ENCODE data around the gene CATSPERZ.
A peak's percentile ranks its signal among the peaks of the same experiment; 100 is the strongest.

The CATSPERZ gene

GRCh38 chr11:64340671-64341335 lies 40.6 kb downstream of the CATSPERZ start:
- peak; percentile 20 for TF ChIP-seq CTCF (IDR thresholded peaks at IDR 0.05; ENCODE audit: insufficient read depth, low read length, poor library complexity, severe bottlenecking)
- peak; percentile 81 for DNase-seq (ENCODE audit: extremely low read depth, insufficient read length)
- Histone ChIP-seq H3K27me3 (replicated peaks; ENCODE audit: control insufficient read depth, insufficient read depth, low read length) (no peaks in the 10 kb centered on the region), H3K4me3 (replicated peaks; ENCODE audit: low read depth, low read length) (peak overlapping the region; percentile 90), H3K36me3 (ENCODE audit: control insufficient read depth, insufficient read depth, low read length) (peaks cover 21% of the 10 kb centered on the region)

GRCh38 chr11:64341429-64341828 lies 41.3 kb downstream of the CATSPERZ start:
- no peak for TF ChIP-seq CTCF (IDR thresholded peaks at IDR 0.05; ENCODE audit: insufficient read depth, low read length, poor library complexity, severe bottlenecking)
- H3K4me3 ChIP-seq (replicated peaks; ENCODE audit: low read depth, low read length): peak overlapping the region; percentile 90; the same call in 1 of the 2 replicates
- no peak for DNase-seq (ENCODE audit: extremely low read depth, insufficient read length)
- no peaks in the 10 kb centered on the region for H3K27me3 ChIP-seq (replicated peaks; ENCODE audit: control insufficient read depth, insufficient read depth, low read length)
- H3K36me3 ChIP-seq (ENCODE audit: control insufficient read depth, insufficient read depth, low read length): peaks cover 23% of the 10 kb centered on the region

DNA sequence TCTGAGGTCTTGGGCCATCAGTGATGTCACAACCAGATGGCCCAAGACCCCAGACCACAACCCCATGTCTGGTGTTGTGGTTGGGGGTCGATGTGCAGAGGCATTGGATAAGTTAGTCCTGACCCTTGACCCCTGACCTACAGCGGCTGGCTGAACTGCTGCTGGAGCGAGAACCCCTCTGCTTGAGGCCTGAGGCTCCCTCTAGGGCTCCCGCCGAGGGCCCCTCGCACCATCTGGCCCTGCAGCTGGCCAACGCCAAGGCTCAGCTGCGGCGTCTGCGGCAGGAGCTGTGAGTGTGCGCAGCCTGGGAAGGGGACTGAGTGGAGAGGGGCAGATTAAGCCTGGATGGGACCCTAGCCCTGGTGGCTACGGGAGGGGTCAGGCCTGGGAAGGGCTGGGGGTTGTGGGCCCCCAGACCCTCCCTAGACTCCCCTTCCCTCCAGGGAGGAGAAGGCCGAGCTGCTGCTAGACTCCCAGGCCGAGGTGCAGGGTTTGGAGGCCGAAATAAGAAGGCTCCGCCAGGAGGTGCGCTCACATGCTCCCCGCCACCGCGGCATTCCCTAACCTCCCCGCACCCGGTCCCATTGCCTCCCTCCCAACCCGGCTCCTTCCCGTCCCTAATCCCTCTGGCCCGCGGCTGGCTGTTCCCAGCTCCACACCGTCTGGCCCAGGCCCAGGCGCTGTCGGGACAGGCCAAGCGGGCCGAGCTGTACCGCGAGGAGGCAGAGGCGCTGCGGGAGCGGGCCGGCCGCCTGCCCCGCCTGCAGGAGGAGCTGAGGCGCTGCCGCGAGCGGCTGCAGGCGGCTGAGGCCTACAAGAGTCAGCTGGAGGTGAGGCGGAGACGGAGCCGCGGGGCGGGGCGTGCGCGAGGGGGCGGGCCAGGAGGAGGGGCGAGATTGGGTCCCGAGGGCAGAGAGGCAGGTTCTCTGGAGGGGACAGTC lies 42.0 kb downstream of the CATSPERZ start:
- Histone ChIP-seq H3K36me3 (ENCODE audit: control insufficient read depth, insufficient read depth, low read length) (peaks cover 25% of the 10 kb centered on the region), H3K27me3 (replicated peaks; ENCODE audit: control insufficient read depth, insufficient read depth, low read length) (no peaks in the 10 kb centered on the region), H3K4me3 (replicated peaks; ENCODE audit: low read depth, low read length) (peak overlapping the region; percentile 8)
- TF ChIP-seq CTCF (IDR thresholded peaks at IDR 0.05; ENCODE audit: insufficient read depth, low read length, poor library complexity, severe bottlenecking): peak; percentile 22
- DNase-seq (ENCODE audit: extremely low read depth, insufficient read length): peak; percentile 91

GRCh38 chr11:64342869-64343745 lies 42.9 kb downstream of the CATSPERZ start:
- H3K4me3 ChIP-seq (replicated peaks; ENCODE audit: low read depth, low read length): no peak overlapping the region
- DNase-seq (ENCODE audit: extremely low read depth, insufficient read length): no peak
- H3K36me3 ChIP-seq (ENCODE audit: control insufficient read depth, insufficient read depth, low read length): peaks cover 24% of the 10 kb centered on the region
- TF ChIP-seq CTCF (IDR thresholded peaks at IDR 0.05; ENCODE audit: insufficient read depth, low read length, poor library complexity, severe bottlenecking): no peak
- H3K27me3 ChIP-seq (replicated peaks; ENCODE audit: control insufficient read depth, insufficient read depth, low read length): no peaks in the 10 kb centered on the region

GRCh38 chr11:64343767-64344559 lies 43.8 kb downstream of the CATSPERZ start:
- H3K36me3 ChIP-seq (ENCODE audit: control insufficient read depth, insufficient read depth, low read length): peaks cover 26% of the 10 kb centered on the region
- TF ChIP-seq CTCF (IDR thresholded peaks at IDR 0.05; ENCODE audit: insufficient read depth, low read length, poor library complexity, severe bottlenecking): peak; percentile 21
- no peaks in the 10 kb centered on the region for H3K27me3 ChIP-seq (replicated peaks; ENCODE audit: control insufficient read depth, insufficient read depth, low read length)
- no peak overlapping the region for H3K4me3 ChIP-seq (replicated peaks; ENCODE audit: low read depth, low read length)
- DNase-seq (ENCODE audit: extremely low read depth, insufficient read length): no peak
